ENCODE measurements around the gene GGPS1.
A peak's percentile ranks its signal among the peaks of the same experiment; 100 is the strongest.

The GGPS1 gene

DNA sequence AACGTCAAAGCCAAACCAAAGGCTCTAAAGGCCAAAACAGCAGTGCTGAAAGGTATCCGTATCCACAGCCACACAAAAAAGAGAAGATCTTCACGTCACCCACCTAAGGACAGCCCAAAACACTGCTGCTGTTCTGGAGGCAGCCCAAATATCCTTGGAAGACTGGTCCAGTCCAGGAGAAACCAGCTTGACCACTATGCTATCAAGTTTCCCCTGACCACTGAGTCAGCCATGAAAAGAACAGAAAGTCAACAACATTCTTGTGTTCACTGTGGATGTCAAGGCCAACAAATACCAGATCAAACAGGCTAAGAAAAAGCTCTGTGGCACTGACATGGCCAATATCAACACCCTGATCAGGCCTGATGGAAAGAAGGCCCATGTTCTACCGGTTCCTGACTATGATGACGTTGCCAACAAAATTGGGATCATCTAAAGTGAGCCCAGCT, 32.4 kb upstream of the GGPS1 start:
- in situ Hi-C loops (cut with MboI; ENCODE audit: low pct_unique_long_range_greater_than_20kb, low sequenced_read_pairs, unreplicated experiment): no loop called here
- TF ChIP-seq, protein P1, sequence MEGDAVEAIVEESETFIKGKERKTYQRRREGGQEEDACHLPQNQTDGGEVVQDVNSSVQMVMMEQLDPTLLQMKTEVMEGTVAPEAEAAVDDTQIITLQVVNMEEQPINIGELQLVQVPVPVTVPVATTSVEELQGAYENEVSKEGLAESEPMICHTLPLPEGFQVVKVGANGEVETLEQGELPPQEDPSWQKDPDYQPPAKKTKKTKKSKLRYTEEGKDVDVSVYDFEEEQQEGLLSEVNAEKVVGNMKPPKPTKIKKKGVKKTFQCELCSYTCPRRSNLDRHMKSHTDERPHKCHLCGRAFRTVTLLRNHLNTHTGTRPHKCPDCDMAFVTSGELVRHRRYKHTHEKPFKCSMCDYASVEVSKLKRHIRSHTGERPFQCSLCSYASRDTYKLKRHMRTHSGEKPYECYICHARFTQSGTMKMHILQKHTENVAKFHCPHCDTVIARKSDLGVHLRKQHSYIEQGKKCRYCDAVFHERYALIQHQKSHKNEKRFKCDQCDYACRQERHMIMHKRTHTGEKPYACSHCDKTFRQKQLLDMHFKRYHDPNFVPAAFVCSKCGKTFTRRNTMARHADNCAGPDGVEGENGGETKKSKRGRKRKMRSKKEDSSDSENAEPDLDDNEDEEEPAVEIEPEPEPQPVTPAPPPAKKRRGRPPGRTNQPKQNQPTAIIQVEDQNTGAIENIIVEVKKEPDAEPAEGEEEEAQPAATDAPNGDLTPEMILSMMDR (IDR thresholded peaks at IDR 0.05; ENCODE audit: extremely low read depth, insufficient read depth, missing control alignments): no peak
- no peak for DNase-seq (ENCODE audit: low spot score)

DNA sequence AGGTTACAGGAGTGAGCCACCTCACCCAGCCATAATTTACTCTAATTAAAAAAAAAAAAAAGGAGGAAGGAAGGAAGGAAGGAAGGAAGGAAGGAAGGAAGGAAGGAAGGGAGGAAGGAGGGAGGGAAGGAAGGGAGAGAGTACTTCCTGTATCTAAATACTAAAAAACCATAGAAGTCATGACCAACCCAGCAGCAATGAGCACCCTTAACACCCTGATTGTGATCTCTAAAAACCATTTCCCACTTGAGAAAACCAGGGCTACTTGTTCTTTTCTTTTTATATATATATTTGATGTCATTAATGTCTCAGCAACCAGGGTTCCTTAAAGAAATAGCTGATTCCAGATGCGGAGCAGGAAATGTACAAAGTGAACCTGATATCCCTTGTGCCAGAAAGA, 31.6 kb upstream of the GGPS1 start:
- no peak for DNase-seq (ENCODE audit: low spot score)
- TF ChIP-seq, protein P1 (IDR thresholded peaks at IDR 0.05; ENCODE audit: extremely low read depth, insufficient read depth, missing control alignments): no peak
- in situ Hi-C loops (cut with MboI; ENCODE audit: low pct_unique_long_range_greater_than_20kb, low sequenced_read_pairs, unreplicated experiment): no loop called here

DNA sequence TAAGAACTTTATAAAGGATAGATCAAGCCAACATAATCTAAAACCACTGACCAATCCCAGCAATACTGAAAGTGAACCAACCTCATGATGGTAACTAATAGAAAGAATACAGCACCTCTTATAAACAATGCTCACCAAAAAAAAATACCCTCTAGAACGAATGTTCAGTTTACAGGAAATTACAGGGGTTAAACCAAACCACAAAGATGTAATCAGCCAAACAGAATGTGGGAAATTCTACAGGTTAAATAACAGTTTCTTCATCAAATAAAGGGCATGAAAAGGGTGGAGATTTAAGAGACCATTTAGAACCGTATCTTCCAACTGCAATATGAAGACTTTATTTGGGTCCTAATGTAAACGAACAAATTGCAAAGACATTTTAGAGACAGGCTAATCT, 30.8 kb upstream of the GGPS1 start:
- TF ChIP-seq, protein P1 (IDR thresholded peaks at IDR 0.05; ENCODE audit: extremely low read depth, insufficient read depth, missing control alignments): no peak
- in situ Hi-C loops (cut with MboI; ENCODE audit: low pct_unique_long_range_greater_than_20kb, low sequenced_read_pairs, unreplicated experiment): no loop called here
- peak; percentile 33 for DNase-seq (ENCODE audit: low spot score)

DNA sequence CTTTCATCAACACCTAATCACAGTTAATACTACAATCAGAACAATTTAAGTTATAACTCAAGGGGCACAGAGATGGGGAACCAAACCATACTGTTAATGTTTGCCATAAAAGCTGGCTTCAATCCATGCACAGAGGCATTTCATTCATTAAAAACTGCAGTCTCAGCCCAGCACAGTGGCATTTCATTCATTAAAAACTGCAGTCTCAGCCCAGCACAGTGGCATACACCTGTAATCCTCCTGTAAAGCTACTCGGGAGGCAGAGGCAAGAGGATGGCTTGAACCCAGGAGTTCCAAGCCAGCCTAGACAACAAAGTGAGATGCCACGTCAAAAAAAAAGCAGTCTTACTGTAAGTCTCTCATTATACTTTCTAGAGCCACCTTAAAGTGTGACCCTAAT, 29.6 kb upstream of the GGPS1 start:
- in situ Hi-C loops (cut with MboI; ENCODE audit: low pct_unique_long_range_greater_than_20kb, low sequenced_read_pairs, unreplicated experiment): no loop called here
- no peak for DNase-seq (ENCODE audit: low spot score)
- TF ChIP-seq, protein P1 (IDR thresholded peaks at IDR 0.05; ENCODE audit: extremely low read depth, insufficient read depth, missing control alignments): no peak

DNA sequence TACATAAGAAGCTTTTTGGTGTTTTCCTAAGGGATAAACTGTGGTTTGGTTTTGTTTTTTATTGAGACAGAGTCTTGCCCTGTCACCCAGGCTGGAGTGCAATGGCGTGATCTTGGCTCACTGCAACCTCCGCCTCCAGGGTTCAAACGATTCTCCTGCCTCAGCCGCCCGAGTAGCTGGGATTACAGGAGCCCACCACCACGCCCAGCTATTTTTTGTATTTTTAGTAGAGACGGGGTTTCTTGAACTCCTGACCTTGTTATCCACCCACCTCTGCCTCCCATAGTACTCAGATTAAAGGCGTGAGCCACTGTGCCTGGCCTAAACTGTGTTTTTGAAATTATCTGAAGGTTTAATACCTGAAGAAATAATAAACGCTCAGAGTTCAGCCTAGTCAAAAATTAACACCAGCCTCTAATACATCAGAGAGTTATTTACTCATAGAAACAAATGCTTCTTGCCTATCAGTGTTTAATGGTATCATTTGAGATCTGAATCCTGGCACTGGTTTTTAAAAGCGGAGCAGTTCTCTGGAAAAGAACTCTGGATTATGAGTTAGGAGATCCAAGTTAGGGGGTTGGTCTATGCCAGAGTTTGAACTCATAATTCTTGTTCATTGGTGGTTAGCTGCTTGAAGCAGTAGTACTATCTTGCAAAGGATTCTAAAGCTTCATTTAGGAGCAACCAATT, 29.1 kb upstream of the GGPS1 start:
- TF ChIP-seq, protein P1 (IDR thresholded peaks at IDR 0.05; ENCODE audit: extremely low read depth, insufficient read depth, missing control alignments): no peak
- in situ Hi-C loops (cut with MboI; ENCODE audit: low pct_unique_long_range_greater_than_20kb, low sequenced_read_pairs, unreplicated experiment): no loop called here
- DNase-seq (ENCODE audit: low spot score): no peak

DNA sequence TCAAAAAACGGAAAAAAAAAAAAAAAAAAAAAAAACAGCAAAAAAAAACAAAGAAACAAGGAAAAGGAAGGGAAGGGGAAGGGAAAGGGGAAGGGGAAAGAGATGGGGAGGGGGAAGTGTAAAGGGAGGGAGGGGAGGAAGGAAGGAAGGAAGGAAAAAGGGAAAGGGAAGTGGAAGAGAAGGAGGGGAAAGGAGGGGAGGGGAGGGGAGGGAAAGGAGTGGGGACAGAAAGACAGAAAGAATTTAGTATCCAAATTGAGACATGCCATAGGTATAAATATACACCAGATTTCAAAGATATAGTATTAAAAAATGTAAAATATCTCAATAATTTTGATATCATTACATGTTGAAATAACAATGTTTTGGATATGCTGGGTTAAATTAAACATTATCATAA, 26.2 kb upstream of the GGPS1 start:
- TF ChIP-seq, protein P1 (IDR thresholded peaks at IDR 0.05; ENCODE audit: extremely low read depth, insufficient read depth, missing control alignments): no peak
- DNase-seq (ENCODE audit: low spot score): no peak

More for the DNA sequence above, 26.2 kb upstream of the GGPS1 start:
- in situ Hi-C loops (cut with MboI; ENCODE audit: low pct_unique_long_range_greater_than_20kb, low sequenced_read_pairs, unreplicated experiment): no loop called here

All from GM13977 (cell line).